Neural cell (in vitro differentiated cells): ENCODE data around the gene CMTM7. TPM values are rescaled to one million over a fixed set of nuclear protein-coding genes. Genes with fewer than 3 reads are reported as not detected.

Experiments used
- H2AFZ ChIP-seq: fragments of 200-600, 300-800 bp; sonication (generic), shearing (Covaris generic); 2 replicates; pipeline ENCODE4 v1.6.0; 2014; ENCODE audit warnings: low read depth, mild to moderate bottlenecking, antibody characterized with exemption, low read length, moderate library complexity
- H3F3A ChIP-seq: fragments of 200-600 bp; shearing (Covaris generic); 2 replicates; pipeline ENCODE4 v1.6.1; 2016; ENCODE audit warnings: mild to moderate bottlenecking, moderate library complexity, mixed read lengths, antibody characterized with exemption, low read length; ENCODE audit not compliant: insufficient read depth, poor library complexity, severe bottlenecking
- H3K27ac ChIP-seq: fragments of 200-600, 300-800 bp; sonication (generic), shearing (Covaris generic); 2 replicates; pipeline ENCODE4 v1.5.1; 2014; ENCODE audit warnings: mild to moderate bottlenecking, low read length, moderate library complexity
- H3K27me3 ChIP-seq: fragments of 300-800, 200-600 bp; sonication (generic), shearing (Covaris generic); 2 replicates; pipeline ENCODE4 v1.6.0; 2014; ENCODE audit warnings: mild to moderate bottlenecking, low read depth, low read length, moderate library complexity; ENCODE audit not compliant: insufficient read depth
- H3K36me3 ChIP-seq: fragments of 300-800, 200-600 bp; sonication (generic), shearing (Covaris generic); 2 replicates; pipeline ENCODE4 v1.5.1; 2014; ENCODE audit warnings: mild to moderate bottlenecking, antibody characterized with exemption, low read length, moderate library complexity; ENCODE audit not compliant: insufficient read depth
- H3K4me2 ChIP-seq: fragments of 300-800, 200-600 bp; sonication (generic), shearing (Covaris generic); 2 replicates; pipeline ENCODE4 v1.6.0; 2014; ENCODE audit warnings: mild to moderate bottlenecking, low read length
- H3K4me3 ChIP-seq: fragments of 300-800, 200-600 bp; sonication (generic), shearing (Covaris generic); 2 replicates; pipeline ENCODE4 v1.5.1; 2014; ENCODE audit warnings: mild to moderate bottlenecking, low read length, moderate library complexity
- H3K79me2 ChIP-seq: fragments of 200-600 bp; shearing (Covaris generic); replicated peaks from 2 replicates; pipeline ENCODE4 v1.6.0; 2014; ENCODE audit warnings: mild to moderate bottlenecking, low read length, moderate library complexity; ENCODE audit not compliant: insufficient read depth
- H3K9ac ChIP-seq: fragments of 300-800, 200-600 bp; sonication (generic), shearing (Covaris generic); 2 replicates; pipeline ENCODE4 v1.6.1; 2016; ENCODE audit warnings: mild to moderate bottlenecking, low read length, mixed read lengths
- H3K9me2 ChIP-seq: fragments of 200-600 bp; shearing (Covaris generic); 2 replicates; pipeline ENCODE4 v1.6.1; 2016; ENCODE audit warnings: mild to moderate bottlenecking, low read length, mixed read lengths; ENCODE audit not compliant: insufficient read depth
- H3K9me3 ChIP-seq: fragments of 200-600, 300-800 bp; sonication (generic), shearing (Covaris generic); 2 replicates; pipeline ENCODE4 v1.6.1; 2016; ENCODE audit warnings: mild to moderate bottlenecking, mixed run types, low read length, moderate library complexity, mixed read lengths
- H4K20me1 ChIP-seq: fragments of 200-600 bp; shearing (Covaris generic); 2 replicates; pipeline ENCODE4 v1.6.1; 2016; ENCODE audit warnings: mild to moderate bottlenecking, mixed run types; ENCODE audit not compliant: insufficient read depth
- EP300 ChIP-seq: fragments of 450-650 bp; conservative IDR thresholded peaks from 2 replicates; pipeline ENCODE4 v1.6.1; 2014; ENCODE audit warnings: antibody characterized with exemption, mild to moderate bottlenecking, moderate library complexity; ENCODE audit not compliant: poor library complexity, severe bottlenecking
- EZH2 ChIP-seq: fragments of 200-600, 300-800 bp; shearing (Covaris generic), sonication (generic); IDR thresholded peaks from 2 replicates; pipeline ENCODE4 v1.6.1; 2014; ENCODE audit warnings: antibody characterized with exemption, low read length, borderline replicate concordance, mild to moderate bottlenecking; ENCODE audit not compliant: insufficient read depth, poor library complexity, severe bottlenecking
- MXI1 ChIP-seq: fragments of 450-650 bp; conservative IDR thresholded peaks from 2 replicates; pipeline ENCODE4 v1.6.1; 2014; ENCODE audit warnings: antibody characterized with exemption, mild to moderate bottlenecking; ENCODE audit not compliant: poor library complexity, severe bottlenecking
- POLR2AphosphoS5 ChIP-seq: IDR thresholded peaks from 2 replicates; pipeline ENCODE4 v1.6.1; 2012
- RAD21 ChIP-seq: fragments of 450-650 bp; conservative IDR thresholded peaks from 2 replicates; pipeline ENCODE4 v1.6.1; 2014; ENCODE audit warnings: antibody characterized with exemption, mild to moderate bottlenecking, moderate library complexity
- SMC3 ChIP-seq: fragments of 450-650 bp; conservative IDR thresholded peaks from 2 replicates; pipeline ENCODE4 v1.6.1; 2014; ENCODE audit warnings: antibody characterized with exemption, mild to moderate bottlenecking, moderate library complexity; ENCODE audit not compliant: poor library complexity
- TAF1 ChIP-seq: IDR thresholded peaks from 2 replicates; pipeline ENCODE4 v1.6.1; 2012; ENCODE audit warnings: low read depth
- polyA plus RNA-seq: library from polyadenylated mRNA; depleted of rRNA; stranded (reverse); fragments of >200 nt; gene quantifications from 2 replicates; pipeline ENCODE4 v1.2.3, GENCODE V29; 2014
- TF ChIP-seq, protein P1 (sequence below): IDR thresholded peaks from 2 replicates; pipeline ENCODE4 v1.6.1; 2012; ENCODE audit warnings: borderline replicate concordance
- TF ChIP-seq, protein P2 (sequence below): fragments of 450-650 bp; IDR thresholded peaks from 2 replicates; pipeline ENCODE4 v1.5.1; 2014; ENCODE audit warnings: antibody characterized with exemption, mild to moderate bottlenecking, moderate library complexity; ENCODE audit not compliant: poor library complexity, severe bottlenecking

The CMTM7 gene
- polyA plus RNA-seq, 1 donor from 2014 or later, result 0.57 TPM

DNA sequence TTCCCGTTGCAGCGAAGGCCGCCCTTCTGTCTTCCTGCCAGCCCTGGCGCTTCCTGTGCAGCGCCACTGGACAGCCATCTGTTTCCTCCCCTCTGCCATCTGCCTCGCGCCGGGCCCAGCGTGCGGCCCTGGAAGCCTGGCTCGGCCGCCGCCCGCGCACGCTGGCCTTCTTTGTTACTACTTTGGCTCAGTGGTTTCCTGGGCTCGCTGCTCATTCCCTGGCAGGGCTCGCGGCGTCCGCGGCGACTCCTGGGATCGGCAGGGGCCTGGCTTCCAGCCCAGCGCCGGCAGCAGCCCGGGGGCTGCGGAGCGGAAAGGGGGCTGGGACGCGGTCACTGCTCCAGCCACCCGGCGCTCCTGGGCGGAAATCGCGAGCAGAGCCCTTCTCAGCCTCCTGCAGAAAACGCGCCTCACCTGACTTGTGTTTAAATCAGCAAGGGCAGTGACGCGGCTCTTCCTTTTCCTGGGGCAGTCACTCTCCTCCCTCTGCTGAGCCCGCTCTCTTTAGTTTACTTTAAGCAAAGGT is 10.0 kb downstream of the CMTM7 start:
- peak overlapping the region; percentile 42 for H3K9ac ChIP-seq
- H3K9me3 ChIP-seq, result no peaks in the 10 kb centered on the region
- H3K4me2 ChIP-seq, result no peak overlapping the region
- peak overlapping the region; percentile 27 for H2AFZ ChIP-seq
- no peak overlapping the region for H3K27ac ChIP-seq
- no peaks in the 10 kb centered on the region for H4K20me1 ChIP-seq
- no peaks in the 10 kb centered on the region for H3K9me2 ChIP-seq
- H3K27me3 ChIP-seq, result peaks cover 20% of the 10 kb centered on the region
- H3F3A ChIP-seq, result no peaks in the 10 kb centered on the region
- no peaks in the 10 kb centered on the region for H3K36me3 ChIP-seq
- TF ChIP-seq SMC3 (no peak), TAF1 (no peak), EZH2 (no peak), POLR2AphosphoS5 (no peak), EP300 (no peak), RAD21 (no peak), MXI1 (no peak)
- TF ChIP-seq, protein P1, sequence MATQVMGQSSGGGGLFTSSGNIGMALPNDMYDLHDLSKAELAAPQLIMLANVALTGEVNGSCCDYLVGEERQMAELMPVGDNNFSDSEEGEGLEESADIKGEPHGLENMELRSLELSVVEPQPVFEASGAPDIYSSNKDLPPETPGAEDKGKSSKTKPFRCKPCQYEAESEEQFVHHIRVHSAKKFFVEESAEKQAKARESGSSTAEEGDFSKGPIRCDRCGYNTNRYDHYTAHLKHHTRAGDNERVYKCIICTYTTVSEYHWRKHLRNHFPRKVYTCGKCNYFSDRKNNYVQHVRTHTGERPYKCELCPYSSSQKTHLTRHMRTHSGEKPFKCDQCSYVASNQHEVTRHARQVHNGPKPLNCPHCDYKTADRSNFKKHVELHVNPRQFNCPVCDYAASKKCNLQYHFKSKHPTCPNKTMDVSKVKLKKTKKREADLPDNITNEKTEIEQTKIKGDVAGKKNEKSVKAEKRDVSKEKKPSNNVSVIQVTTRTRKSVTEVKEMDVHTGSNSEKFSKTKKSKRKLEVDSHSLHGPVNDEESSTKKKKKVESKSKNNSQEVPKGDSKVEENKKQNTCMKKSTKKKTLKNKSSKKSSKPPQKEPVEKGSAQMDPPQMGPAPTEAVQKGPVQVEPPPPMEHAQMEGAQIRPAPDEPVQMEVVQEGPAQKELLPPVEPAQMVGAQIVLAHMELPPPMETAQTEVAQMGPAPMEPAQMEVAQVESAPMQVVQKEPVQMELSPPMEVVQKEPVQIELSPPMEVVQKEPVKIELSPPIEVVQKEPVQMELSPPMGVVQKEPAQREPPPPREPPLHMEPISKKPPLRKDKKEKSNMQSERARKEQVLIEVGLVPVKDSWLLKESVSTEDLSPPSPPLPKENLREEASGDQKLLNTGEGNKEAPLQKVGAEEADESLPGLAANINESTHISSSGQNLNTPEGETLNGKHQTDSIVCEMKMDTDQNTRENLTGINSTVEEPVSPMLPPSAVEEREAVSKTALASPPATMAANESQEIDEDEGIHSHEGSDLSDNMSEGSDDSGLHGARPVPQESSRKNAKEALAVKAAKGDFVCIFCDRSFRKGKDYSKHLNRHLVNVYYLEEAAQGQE, result no peak
- TF ChIP-seq, protein P2, sequence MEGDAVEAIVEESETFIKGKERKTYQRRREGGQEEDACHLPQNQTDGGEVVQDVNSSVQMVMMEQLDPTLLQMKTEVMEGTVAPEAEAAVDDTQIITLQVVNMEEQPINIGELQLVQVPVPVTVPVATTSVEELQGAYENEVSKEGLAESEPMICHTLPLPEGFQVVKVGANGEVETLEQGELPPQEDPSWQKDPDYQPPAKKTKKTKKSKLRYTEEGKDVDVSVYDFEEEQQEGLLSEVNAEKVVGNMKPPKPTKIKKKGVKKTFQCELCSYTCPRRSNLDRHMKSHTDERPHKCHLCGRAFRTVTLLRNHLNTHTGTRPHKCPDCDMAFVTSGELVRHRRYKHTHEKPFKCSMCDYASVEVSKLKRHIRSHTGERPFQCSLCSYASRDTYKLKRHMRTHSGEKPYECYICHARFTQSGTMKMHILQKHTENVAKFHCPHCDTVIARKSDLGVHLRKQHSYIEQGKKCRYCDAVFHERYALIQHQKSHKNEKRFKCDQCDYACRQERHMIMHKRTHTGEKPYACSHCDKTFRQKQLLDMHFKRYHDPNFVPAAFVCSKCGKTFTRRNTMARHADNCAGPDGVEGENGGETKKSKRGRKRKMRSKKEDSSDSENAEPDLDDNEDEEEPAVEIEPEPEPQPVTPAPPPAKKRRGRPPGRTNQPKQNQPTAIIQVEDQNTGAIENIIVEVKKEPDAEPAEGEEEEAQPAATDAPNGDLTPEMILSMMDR, result no peak
- no peaks in the 10 kb centered on the region for H3K79me2 ChIP-seq
- peak overlapping the region; percentile 60 for H3K4me3 ChIP-seq

DNA sequence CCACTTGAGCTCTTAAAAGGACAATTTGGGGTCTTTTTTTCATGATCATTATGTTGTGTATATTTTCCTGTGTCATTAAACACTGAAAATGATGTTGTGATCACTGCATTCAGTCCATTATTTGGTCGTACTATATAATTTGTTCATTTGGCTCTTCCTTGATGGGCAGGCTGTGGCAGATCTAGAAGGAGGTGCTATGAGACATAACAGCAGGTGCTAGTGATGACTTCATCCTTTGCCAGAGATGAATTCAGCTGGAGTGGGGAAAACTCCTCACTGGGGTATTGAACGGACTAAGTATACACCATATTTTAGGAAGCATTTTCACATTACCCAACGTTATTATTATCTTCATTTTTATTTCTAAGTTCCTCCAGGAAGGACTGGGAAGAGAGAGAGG is 12.0 kb downstream of the CMTM7 start:
- Histone ChIP-seq H3K27me3 (peaks cover 20% of the 10 kb centered on the region), H2AFZ (no peak overlapping the region), H3K9me3 (no peaks in the 10 kb centered on the region), H3K79me2 (no peaks in the 10 kb centered on the region), H3K4me3 (no peak overlapping the region), H3K4me2 (no peak overlapping the region), H3K9me2 (no peaks in the 10 kb centered on the region), H3F3A (no peaks in the 10 kb centered on the region), H4K20me1 (no peaks in the 10 kb centered on the region), H3K9ac (no peak overlapping the region), H3K36me3 (no peaks in the 10 kb centered on the region), H3K27ac (no peak overlapping the region)
- TF ChIP-seq RAD21 (no peak), TAF1 (no peak), SMC3 (no peak), MXI1 (no peak)
- TF ChIP-seq, protein P2, result no peak
